Astrocyte (in vitro differentiated cells and primary cell): ENCODE data around the gene CROCC2.

Experiments used
- CTCF ChIP-seq: IDR thresholded peaks from 2 replicates; pipeline ENCODE4 v1.5.1; 2011; ENCODE audit warnings: low read depth, mild to moderate bottlenecking, inconsistent platforms, low read length, moderate library complexity; ENCODE audit not compliant: insufficient read depth
- EZH2 ChIP-seq: IDR thresholded peaks from 2 replicates; pipeline ENCODE4 v1.6.1; 2012; ENCODE audit warnings: mild to moderate bottlenecking, low read length, inconsistent platforms; ENCODE audit not compliant: insufficient read depth

GRCh38 chr2:240926516-240927389, 20.6 kb downstream of the CROCC2 start:
- no peak for TF ChIP-seq CTCF
- no peak for TF ChIP-seq EZH2
